Astrocyte (in vitro differentiated cells and primary cell): Measurements from ENCODE around the gene CCDC78. TPM values are rescaled to one million over a fixed set of nuclear protein-coding genes. Genes with fewer than 3 reads are reported as not detected.

Source experiments
- DNase-seq: peaks from one replicate; pipeline ENCODE4 v3.0.0-alpha.2; 2010; ENCODE audit warnings: low read depth
- FAIRE-seq: peaks from 2 replicates; lab custom pipeline; 2011; peaks lifted over from hg19 to GRCh38; lab: Jason Lieb, UNC
- H2AFZ ChIP-seq: 2 replicates; pipeline ENCODE4 v1.6.0; 2012; ENCODE audit warnings: low read depth, low read length, inconsistent platforms
- H3K27ac ChIP-seq: 2 replicates; pipeline ENCODE4 v1.5.1; 2011; ENCODE audit warnings: low read depth, low read length, inconsistent platforms
- H3K27me3 ChIP-seq: 2 replicates; pipeline ENCODE4 v1.6.0; 2011; ENCODE audit warnings: low read length, inconsistent platforms; ENCODE audit not compliant: insufficient read depth
- H3K36me3 ChIP-seq: 2 replicates; pipeline ENCODE4 v1.5.1; 2011; ENCODE audit warnings: low read length, inconsistent platforms; ENCODE audit not compliant: insufficient read depth
- H3K4me1 ChIP-seq: 2 replicates; pipeline ENCODE4 v1.5.1; 2011; ENCODE audit warnings: low read length, inconsistent platforms; ENCODE audit not compliant: insufficient read depth
- H3K4me2 ChIP-seq: 2 replicates; pipeline ENCODE4 v1.6.0; 2012; ENCODE audit warnings: low read length, inconsistent platforms
- H3K4me3 ChIP-seq: 2 replicates; pipeline ENCODE4 v1.5.1; 2011; ENCODE audit warnings: low read depth, mild to moderate bottlenecking, low read length, inconsistent platforms; ENCODE audit not compliant: insufficient read depth
- H3K79me2 ChIP-seq: 2 replicates; pipeline ENCODE4 v1.6.0; 2012; ENCODE audit warnings: mild to moderate bottlenecking, low read length, inconsistent platforms; ENCODE audit not compliant: insufficient read depth
- H3K9ac ChIP-seq: 2 replicates; pipeline ENCODE4 v1.6.0; 2012; ENCODE audit warnings: mild to moderate bottlenecking, low read length, inconsistent platforms
- H3K9me3 ChIP-seq: 2 replicates; pipeline ENCODE4 v1.5.1; 2012; ENCODE audit warnings: low read depth, mild to moderate bottlenecking, low read length, inconsistent platforms; ENCODE audit not compliant: insufficient read depth
- H4K20me1 ChIP-seq: 2 replicates; pipeline ENCODE4 v1.6.0; 2012; ENCODE audit warnings: low read length, inconsistent platforms; ENCODE audit not compliant: insufficient read depth
- H3K27ac Mint-ChIP-seq: one replicate; pipeline ENCODE4 v1.8.0; 2021; ENCODE audit warnings: mild to moderate bottlenecking, mixed read lengths; ENCODE audit not compliant: unreplicated experiment
- H3K27me3 Mint-ChIP-seq: one replicate; pipeline ENCODE4 v1.8.0; 2021; ENCODE audit warnings: low read depth, mixed read lengths; ENCODE audit not compliant: unreplicated experiment
- H3K36me3 Mint-ChIP-seq: one replicate; pipeline ENCODE4 v1.8.0; 2021; ENCODE audit warnings: low read depth, mixed read lengths; ENCODE audit not compliant: unreplicated experiment
- H3K4me1 Mint-ChIP-seq: one replicate; pipeline ENCODE4 v1.8.0; 2021; ENCODE audit warnings: low read depth, mixed read lengths; ENCODE audit not compliant: unreplicated experiment
- H3K4me3 Mint-ChIP-seq: one replicate; pipeline ENCODE4 v1.8.0; 2021; ENCODE audit warnings: mild to moderate bottlenecking, moderate library complexity, mixed read lengths; ENCODE audit not compliant: unreplicated experiment
- H3K9me3 Mint-ChIP-seq: one replicate; pipeline ENCODE4 v1.8.0; 2021; ENCODE audit warnings: mild to moderate bottlenecking, mixed read lengths; ENCODE audit not compliant: unreplicated experiment
- EZH2 ChIP-seq: IDR thresholded peaks from 2 replicates; pipeline ENCODE4 v1.6.1; 2012; ENCODE audit warnings: mild to moderate bottlenecking, low read length, inconsistent platforms; ENCODE audit not compliant: insufficient read depth
- total RNA-seq: library from RNA; stranded (reverse); gene quantifications from 2 replicates; pipeline ENCODE4 v1.2.1, GENCODE V29; 2021
- TF ChIP-seq, protein P1 (sequence below): IDR thresholded peaks from 2 replicates; pipeline ENCODE4 v1.5.1; 2011; ENCODE audit warnings: low read depth, mild to moderate bottlenecking, inconsistent platforms, low read length, moderate library complexity; ENCODE audit not compliant: insufficient read depth

CCDC78 gene
- total RNA-seq, 1 donor from 2014 or later = 4.7 TPM

DNA sequence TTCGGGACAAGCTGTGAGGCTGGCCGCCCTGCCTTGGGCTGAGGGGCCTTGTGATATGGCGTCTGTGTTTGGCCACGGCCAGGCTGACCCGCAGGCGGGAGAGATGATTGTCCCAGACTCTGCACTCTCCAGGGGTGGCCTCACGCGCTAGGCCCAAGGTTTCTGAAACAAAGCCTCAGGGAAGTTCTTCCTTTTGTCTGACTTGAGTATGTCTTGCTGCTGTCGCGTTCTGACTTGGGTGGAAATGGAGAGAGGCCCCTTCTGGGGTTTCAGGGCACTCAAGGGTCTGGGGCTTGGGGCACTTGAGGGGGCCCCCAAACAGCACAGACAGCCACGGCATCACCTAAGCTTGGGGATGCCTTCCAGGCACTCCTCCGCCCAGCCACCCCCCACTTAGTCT lies 15.2 kb downstream of the CCDC78 start:
- FAIRE-seq (no peak), DNase-seq (no peak)
- Histone ChIP-seq H3K79me2 (no peaks in the 10 kb centered on the region), H3K4me3 (no peak overlapping the region), H3K36me3 (no peaks in the 10 kb centered on the region), H3K9me3 (no peaks in the 10 kb centered on the region), H3K4me1 (peaks cover 28% of the 10 kb centered on the region), H2AFZ (no peak overlapping the region), H3K27me3 (peaks cover 15% of the 10 kb centered on the region), H3K27ac (no peak overlapping the region), H3K4me2 (no peak overlapping the region), H3K9ac (no peak overlapping the region), H4K20me1 (peaks cover 8% of the 10 kb centered on the region)
- H3K9me3 Mint-ChIP-seq = peaks cover 3% of the 10 kb centered on the region
- no peaks in the 10 kb centered on the region for H3K36me3 Mint-ChIP-seq
- peaks cover 23% of the 10 kb centered on the region for H3K27me3 Mint-ChIP-seq
- no peak overlapping the region for H3K4me3 Mint-ChIP-seq
- H3K4me1 Mint-ChIP-seq = peaks cover 8% of the 10 kb centered on the region
- H3K27ac Mint-ChIP-seq = no peak overlapping the region
- no peak for TF ChIP-seq EZH2
- TF ChIP-seq, protein P1, sequence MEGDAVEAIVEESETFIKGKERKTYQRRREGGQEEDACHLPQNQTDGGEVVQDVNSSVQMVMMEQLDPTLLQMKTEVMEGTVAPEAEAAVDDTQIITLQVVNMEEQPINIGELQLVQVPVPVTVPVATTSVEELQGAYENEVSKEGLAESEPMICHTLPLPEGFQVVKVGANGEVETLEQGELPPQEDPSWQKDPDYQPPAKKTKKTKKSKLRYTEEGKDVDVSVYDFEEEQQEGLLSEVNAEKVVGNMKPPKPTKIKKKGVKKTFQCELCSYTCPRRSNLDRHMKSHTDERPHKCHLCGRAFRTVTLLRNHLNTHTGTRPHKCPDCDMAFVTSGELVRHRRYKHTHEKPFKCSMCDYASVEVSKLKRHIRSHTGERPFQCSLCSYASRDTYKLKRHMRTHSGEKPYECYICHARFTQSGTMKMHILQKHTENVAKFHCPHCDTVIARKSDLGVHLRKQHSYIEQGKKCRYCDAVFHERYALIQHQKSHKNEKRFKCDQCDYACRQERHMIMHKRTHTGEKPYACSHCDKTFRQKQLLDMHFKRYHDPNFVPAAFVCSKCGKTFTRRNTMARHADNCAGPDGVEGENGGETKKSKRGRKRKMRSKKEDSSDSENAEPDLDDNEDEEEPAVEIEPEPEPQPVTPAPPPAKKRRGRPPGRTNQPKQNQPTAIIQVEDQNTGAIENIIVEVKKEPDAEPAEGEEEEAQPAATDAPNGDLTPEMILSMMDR = no peak

DNA sequence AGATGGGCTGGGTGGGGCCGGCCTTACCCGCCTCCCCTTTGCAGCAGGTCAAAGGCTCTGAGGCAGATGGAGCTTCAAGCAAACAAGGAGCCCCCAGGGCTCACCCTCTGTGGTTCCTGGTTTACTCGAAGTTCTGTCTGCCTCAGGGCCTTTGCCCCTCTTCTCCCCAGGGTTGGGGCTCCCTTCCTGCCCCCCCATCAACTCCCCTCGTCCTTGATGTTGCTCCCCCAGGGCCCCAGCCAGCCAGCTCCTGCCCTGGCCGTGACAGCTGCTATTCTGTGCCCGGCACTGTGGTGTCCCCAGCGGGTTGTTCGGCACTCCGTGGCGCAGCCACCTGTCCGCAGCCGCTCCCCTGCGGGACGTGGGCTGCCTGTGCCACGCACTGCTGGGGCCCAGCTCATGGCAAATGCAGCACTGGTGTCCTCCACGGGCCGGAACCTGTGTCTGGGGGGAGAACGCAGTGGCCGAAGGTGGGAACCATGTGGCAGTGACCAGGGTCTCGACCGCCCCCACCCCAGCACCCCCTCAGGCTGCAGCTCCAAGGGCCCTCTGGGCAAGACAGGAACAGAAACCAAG lies 15.7 kb downstream of the CCDC78 start:
- H3K36me3 ChIP-seq = no peaks in the 10 kb centered on the region
- no peak for DNase-seq
- peaks cover 24% of the 10 kb centered on the region for H3K4me1 ChIP-seq
- TF ChIP-seq EZH2 = no peak
- TF ChIP-seq, protein P1 = no peak
- no peaks in the 10 kb centered on the region for H3K79me2 ChIP-seq
- no peak overlapping the region for H2AFZ ChIP-seq
- Mint-ChIP-seq H3K27ac (peak overlapping the region; percentile 53), H3K4me3 (no peak overlapping the region), H3K9me3 (peaks cover 3% of the 10 kb centered on the region), H3K4me1 (peaks cover 8% of the 10 kb centered on the region), H3K36me3 (no peaks in the 10 kb centered on the region), H3K27me3 (peaks cover 23% of the 10 kb centered on the region)
- H4K20me1 ChIP-seq = peaks cover 6% of the 10 kb centered on the region
- H3K4me3 ChIP-seq = no peak overlapping the region
- FAIRE-seq = no peak
- H3K27me3 ChIP-seq = peaks cover 15% of the 10 kb centered on the region
- H3K27ac ChIP-seq = no peak overlapping the region
- H3K9ac ChIP-seq = no peak overlapping the region
- H3K9me3 ChIP-seq = no peaks in the 10 kb centered on the region
- H3K4me2 ChIP-seq = no peak overlapping the region
